ENCODE measurements around the gene IQSEC1.

GRCh38 chr3:13072600-13073325, 466 bp downstream of the IQSEC1 start:
- TF ChIP-seq POLR2A (IDR thresholded peaks at IDR 0.05) (no peak), CTCF (IDR thresholded peaks at IDR 0.05) (no peak)

Measured in lower leg skin (tissue), 3 donors.